HepG2 (cell line): Measurements from ENCODE around the gene TUBB4A. TPM values are rescaled to one million over a fixed set of nuclear protein-coding genes. Genes with fewer than 3 reads are reported as not detected.
A peak's percentile ranks its signal among the peaks of the same experiment; 100 is the strongest.

ENCODE experiments used
- ATAC-seq: fragments of 200-7000 bp; cut with Tn5 transposase; 3 replicates; pipeline ENCODE4 v1.9.1; 2020; ENCODE audit warnings: mild to moderate bottlenecking, moderate library complexity
- BruUV-seq: library from RNA; stranded (reverse); fragments of 400-500 nt; replicated peaks from 2 replicates; lab custom pipeline; 2021; lab: Mats Ljungman, UMichigan
- CTCF ChIA-PET: fragments of 300-600 bp; formaldehyde crosslinking; extraction: SDS; loops from one replicate; lab custom pipeline; 2021; ENCODE audit warnings: low total read pairs, inconsistent platforms, low intra/inter-chr PET ratio; lab: Yijun Ruan, JAX
- POLR2A ChIA-PET: fragments of 350-600 bp; sonication (Branson Sonifier 250); formaldehyde crosslinking; loops from one replicate; lab custom pipeline; 2020; ENCODE audit warnings: antibody characterized with exemption, inconsistent platforms; lab: Yijun Ruan, JAX
- DNase-seq: peaks from one replicate; pipeline ENCODE4 v3.0.0-alpha.2; 2015; ENCODE audit warnings: low spot score
- FAIRE-seq: peaks from 3 replicates; lab custom pipeline; 2011; peaks lifted over from hg19 to GRCh38; lab: Jason Lieb, UNC
- H2AFZ ChIP-seq: one replicate; pipeline ENCODE4 v1.6.1; 2011; ENCODE audit warnings: low read length, inconsistent platforms
- H3K27ac ChIP-seq: fragments of 300-600 bp; 3 replicates; pipeline ENCODE4 v1.8.0; 2011; ENCODE audit warnings: mixed run types, mild to moderate bottlenecking, mixed read lengths, low read length, inconsistent platforms; ENCODE audit not compliant: insufficient read depth; ENCODE audit errors: extremely low read length
- H3K27me3 ChIP-seq, 2 experiments: fragments of 200-600 bp in 1 of 2; 2 replicates in 1 of 2; 3 replicates in 1 of 2; pipeline versions ENCODE4 v1.6.0 to v1.8.0; 2011; ENCODE audit warnings: low read length in 2 of 2, mild to moderate bottlenecking in 2 of 2, moderate library complexity in 2 of 2, inconsistent platforms in 1 of 2; ENCODE audit not compliant: insufficient read depth in 2 of 2, control insufficient read depth in 1 of 2
- H3K36me3 ChIP-seq, 2 experiments: fragments of 200-600 bp in 1 of 2; replicated peaks in 1 of 2; 2 replicates in 1 of 2; 3 replicates in 1 of 2; pipeline versions ENCODE4 v1.5.1 to v1.8.0; 2011; ENCODE audit warnings: low read length in 2 of 2, inconsistent platforms in 1 of 2; ENCODE audit not compliant: insufficient read depth in 2 of 2, control insufficient read depth in 1 of 2
- H3K4me1 ChIP-seq: 2 replicates; pipeline ENCODE4 v1.5.1; 2012; ENCODE audit warnings: low read length, inconsistent platforms; ENCODE audit not compliant: insufficient read depth
- H3K4me2 ChIP-seq: 2 replicates; pipeline ENCODE4 v1.6.0; 2011; ENCODE audit warnings: low read depth, low read length, inconsistent platforms
- H3K4me3 ChIP-seq, 3 experiments: fragments of 200-600 bp in 1 of 3; sonication (generic), shearing (Covaris generic) in 1 of 3; replicated peaks in 1 of 3; 2 replicates each; pipeline ENCODE4 v1.5.1; 2011 to 2016; ENCODE audit warnings: low read length in 3 of 3, inconsistent platforms in 2 of 3, low read depth in 2 of 3, mild to moderate bottlenecking in 2 of 3, control low read depth in 1 of 3, mixed read lengths in 1 of 3; ENCODE audit not compliant: insufficient read depth in 1 of 3
- H3K79me2 ChIP-seq: one replicate; pipeline ENCODE4 v1.6.1; 2011; ENCODE audit warnings: low read length, inconsistent platforms; ENCODE audit not compliant: insufficient read depth
- H3K9ac ChIP-seq: 2 replicates; pipeline ENCODE4 v1.6.0; 2011; ENCODE audit warnings: mild to moderate bottlenecking, low read depth, low read length, inconsistent platforms; ENCODE audit not compliant: insufficient read depth
- H3K9me3 ChIP-seq: 2 replicates; pipeline ENCODE4 v1.5.1; 2012; ENCODE audit warnings: mild to moderate bottlenecking, low read length
- H4K20me1 ChIP-seq: 2 replicates; pipeline ENCODE4 v1.6.0; 2011; ENCODE audit warnings: inconsistent platforms, mild to moderate bottlenecking, low read length, moderate library complexity; ENCODE audit not compliant: insufficient read depth
- DNMT1 ChIP-seq: sonication (generic); formaldehyde crosslinking; IDR thresholded peaks from 2 replicates; pipeline ENCODE4 v1.5.1; 2020; ENCODE audit warnings: mild to moderate bottlenecking, missing genetic modification reagents
- GATA4 ChIP-seq: sonication (generic); IDR thresholded peaks from 2 replicates; pipeline ENCODE4 v1.6.1; 2016; ENCODE audit warnings: antibody characterized with exemption, low read depth, borderline replicate concordance
- ZBTB1 ChIP-seq: sonication (generic); formaldehyde crosslinking; IDR thresholded peaks from 2 replicates; pipeline ENCODE4 v1.4.0; 2020; ENCODE audit warnings: missing genetic modification reagents, borderline replicate concordance
- ZBTB42 ChIP-seq: sonication (generic); formaldehyde crosslinking; IDR thresholded peaks from 2 replicates; pipeline ENCODE4 v1.5.0; 2020; ENCODE audit warnings: mild to moderate bottlenecking, missing genetic modification reagents
- ZNF530 ChIP-seq: sonication (generic); formaldehyde crosslinking; IDR thresholded peaks from 2 replicates; pipeline ENCODE4 v1.5.0; 2020; ENCODE audit warnings: low read depth, mild to moderate bottlenecking, missing genetic modification reagents
- ZNF607 ChIP-seq: sonication (generic); formaldehyde crosslinking; IDR thresholded peaks from 2 replicates; pipeline ENCODE4 v1.5.1; 2020; ENCODE audit warnings: missing genetic modification reagents, mild to moderate bottlenecking, borderline replicate concordance
- whole genome bisulfite sequencing: methylation state at CpG from one replicate; pipeline ENCODE4 v1.1.6; 2017; ENCODE audit warnings: low lambda C conversion rate; 5-methylcytosine and 5-hydroxymethylcytosine counted together
- in situ Hi-C: cut with HindIII; loops from 2 replicates; pipeline ENCODE4 v1.10.0; 2017; ENCODE audit warnings: low pct_unique_long_range_greater_than_20kb; ENCODE audit not compliant: extremely low pct_ligation_motif_present
- intact Hi-C: fragments of 100-400 bp; cut with micrococcal nuclease; formaldehyde crosslinking; loops from one replicate; pipeline ENCODE4 v1.10.0; 2022; ENCODE audit not compliant: unreplicated experiment
- polyA plus RNA-seq, 8 experiments: library from polyadenylated mRNA; depleted of rRNA in 3 of 8; stranded (reverse) in 7 of 8; unstranded in 1 of 8; fragments of >200 nt; fragmentation: Illumina TruSeq in 4 of 8; extraction: Trizol in 4 of 8; gene quantifications; 2 replicates each; pipeline versions ENCODE4 v1.2.1 to v1.2.3, GENCODE V29; 2011 to 2016; ENCODE audit warnings: low read depth in 4 of 8, missing spikeins in 1 of 8, mixed read lengths in 1 of 8; ENCODE audit not compliant: insufficient read depth in 1 of 8
- total RNA-seq, 5 experiments: library from RNA; depleted of rRNA; stranded (reverse); fragments of >200 nt; fragmentation: Illumina TruSeq; extraction: Trizol; gene quantifications; 2 replicates each; pipeline ENCODE4 v1.2.3, GENCODE V29; 2016; ENCODE audit warnings: low read depth in 1 of 5
- TF ChIP-seq, protein P1 (sequence below): sonication (generic); formaldehyde crosslinking; IDR thresholded peaks from 2 replicates; pipeline ENCODE4 v1.9.0; 2021; ENCODE audit warnings: missing genetic modification reagents, borderline replicate concordance
- TF ChIP-seq, protein P2 (sequence below): sonication (generic); formaldehyde crosslinking; IDR thresholded peaks from 2 replicates; pipeline ENCODE4 v1.4.0; 2020; ENCODE audit warnings: missing genetic modification reagents
- TF ChIP-seq, protein P3 (sequence below): sonication (generic); formaldehyde crosslinking; IDR thresholded peaks from 2 replicates; pipeline ENCODE4 v1.8.1; 2022; ENCODE audit warnings: mild to moderate bottlenecking, missing genetic modification reagents

The TUBB4A gene
- total and polyA plus RNA-seq, 2 of the 13 experiments (the other 11 are each of a cell fraction or from before 2014, with no cell fraction given): not detected

DNA sequence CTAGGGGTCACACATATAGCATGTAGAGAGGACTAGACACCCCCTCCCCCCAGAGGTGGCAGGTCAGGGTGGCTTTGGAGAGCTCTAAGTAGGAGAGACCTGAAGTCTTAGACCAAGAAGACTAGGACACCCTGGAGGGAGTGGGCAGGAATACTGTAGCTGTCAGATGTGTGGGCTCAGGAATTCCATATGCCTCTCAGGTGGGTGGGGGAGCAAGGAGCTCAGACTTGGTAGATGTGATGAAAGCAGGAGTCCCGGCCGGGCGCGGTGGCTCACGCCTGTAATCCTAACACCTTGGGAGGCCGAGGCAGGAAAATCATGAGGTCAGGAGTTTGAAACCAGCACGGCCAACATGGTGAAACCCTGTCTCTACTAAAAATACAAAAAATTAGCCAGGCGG is 36.4 kb downstream of the TUBB4A start (continued):
- TF ChIP-seq, protein P1, sequence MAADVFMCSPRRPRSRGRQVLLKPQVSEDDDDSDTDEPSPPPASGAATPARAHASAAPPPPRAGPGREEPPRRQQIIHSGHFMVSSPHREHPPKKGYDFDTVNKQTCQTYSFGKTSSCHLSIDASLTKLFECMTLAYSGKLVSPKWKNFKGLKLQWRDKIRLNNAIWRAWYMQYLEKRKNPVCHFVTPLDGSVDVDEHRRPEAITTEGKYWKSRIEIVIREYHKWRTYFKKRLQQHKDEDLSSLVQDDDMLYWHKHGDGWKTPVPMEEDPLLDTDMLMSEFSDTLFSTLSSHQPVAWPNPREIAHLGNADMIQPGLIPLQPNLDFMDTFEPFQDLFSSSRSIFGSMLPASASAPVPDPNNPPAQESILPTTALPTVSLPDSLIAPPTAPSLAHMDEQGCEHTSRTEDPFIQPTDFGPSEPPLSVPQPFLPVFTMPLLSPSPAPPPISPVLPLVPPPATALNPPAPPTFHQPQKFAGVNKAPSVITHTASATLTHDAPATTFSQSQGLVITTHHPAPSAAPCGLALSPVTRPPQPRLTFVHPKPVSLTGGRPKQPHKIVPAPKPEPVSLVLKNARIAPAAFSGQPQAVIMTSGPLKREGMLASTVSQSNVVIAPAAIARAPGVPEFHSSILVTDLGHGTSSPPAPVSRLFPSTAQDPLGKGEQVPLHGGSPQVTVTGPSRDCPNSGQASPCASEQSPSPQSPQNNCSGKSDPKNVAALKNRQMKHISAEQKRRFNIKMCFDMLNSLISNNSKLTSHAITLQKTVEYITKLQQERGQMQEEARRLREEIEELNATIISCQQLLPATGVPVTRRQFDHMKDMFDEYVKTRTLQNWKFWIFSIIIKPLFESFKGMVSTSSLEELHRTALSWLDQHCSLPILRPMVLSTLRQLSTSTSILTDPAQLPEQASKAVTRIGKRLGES (CRISPR knock-in tag): no peak
- TF ChIP-seq, protein P2, sequence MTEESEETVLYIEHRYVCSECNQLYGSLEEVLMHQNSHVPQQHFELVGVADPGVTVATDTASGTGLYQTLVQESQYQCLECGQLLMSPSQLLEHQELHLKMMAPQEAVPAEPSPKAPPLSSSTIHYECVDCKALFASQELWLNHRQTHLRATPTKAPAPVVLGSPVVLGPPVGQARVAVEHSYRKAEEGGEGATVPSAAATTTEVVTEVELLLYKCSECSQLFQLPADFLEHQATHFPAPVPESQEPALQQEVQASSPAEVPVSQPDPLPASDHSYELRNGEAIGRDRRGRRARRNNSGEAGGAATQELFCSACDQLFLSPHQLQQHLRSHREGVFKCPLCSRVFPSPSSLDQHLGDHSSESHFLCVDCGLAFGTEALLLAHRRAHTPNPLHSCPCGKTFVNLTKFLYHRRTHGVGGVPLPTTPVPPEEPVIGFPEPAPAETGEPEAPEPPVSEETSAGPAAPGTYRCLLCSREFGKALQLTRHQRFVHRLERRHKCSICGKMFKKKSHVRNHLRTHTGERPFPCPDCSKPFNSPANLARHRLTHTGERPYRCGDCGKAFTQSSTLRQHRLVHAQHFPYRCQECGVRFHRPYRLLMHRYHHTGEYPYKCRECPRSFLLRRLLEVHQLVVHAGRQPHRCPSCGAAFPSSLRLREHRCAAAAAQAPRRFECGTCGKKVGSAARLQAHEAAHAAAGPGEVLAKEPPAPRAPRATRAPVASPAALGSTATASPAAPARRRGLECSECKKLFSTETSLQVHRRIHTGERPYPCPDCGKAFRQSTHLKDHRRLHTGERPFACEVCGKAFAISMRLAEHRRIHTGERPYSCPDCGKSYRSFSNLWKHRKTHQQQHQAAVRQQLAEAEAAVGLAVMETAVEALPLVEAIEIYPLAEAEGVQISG: no peak
- no peak for TF ChIP-seq ZNF530 (CRISPR knock-in tag)
- no peak for TF ChIP-seq ZBTB1 (CRISPR knock-in tag)

DNA sequence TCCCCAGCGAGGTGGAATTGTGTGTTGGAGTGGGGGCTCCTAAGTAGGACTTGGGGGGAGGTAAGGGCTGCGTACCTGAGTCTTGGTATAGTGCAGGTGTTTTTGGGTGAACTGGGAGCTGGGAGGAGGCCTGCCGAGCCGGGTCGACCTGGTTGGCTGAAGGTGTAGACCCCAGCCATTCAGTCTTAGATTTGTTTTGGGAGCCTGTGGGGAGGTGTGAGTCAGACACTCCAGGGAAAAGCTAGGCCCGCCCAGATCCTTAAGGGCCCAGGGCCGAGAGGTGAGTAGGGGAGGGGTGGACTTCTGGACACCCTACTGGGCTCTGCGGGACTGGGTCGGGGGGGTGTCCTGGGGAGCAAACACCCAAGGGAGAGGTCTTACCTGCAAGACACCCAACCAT is 37.1 kb downstream of the TUBB4A start:
- peaks cover 9% of the 10 kb centered on the region for H3K4me1 ChIP-seq
- CTCF ChIA-PET: no interaction called here
- H2AFZ ChIP-seq: no peak overlapping the region
- intact Hi-C loops (no loop called here), in situ Hi-C loops (no loop called here)
- H4K20me1 ChIP-seq: no peaks in the 10 kb centered on the region
- 0 out of 2 replicates have a peak, but pooled peaks have one; percentile 1 for TF ChIP-seq ZBTB42 (CRISPR knock-in tag)
- TF ChIP-seq, protein P3, sequence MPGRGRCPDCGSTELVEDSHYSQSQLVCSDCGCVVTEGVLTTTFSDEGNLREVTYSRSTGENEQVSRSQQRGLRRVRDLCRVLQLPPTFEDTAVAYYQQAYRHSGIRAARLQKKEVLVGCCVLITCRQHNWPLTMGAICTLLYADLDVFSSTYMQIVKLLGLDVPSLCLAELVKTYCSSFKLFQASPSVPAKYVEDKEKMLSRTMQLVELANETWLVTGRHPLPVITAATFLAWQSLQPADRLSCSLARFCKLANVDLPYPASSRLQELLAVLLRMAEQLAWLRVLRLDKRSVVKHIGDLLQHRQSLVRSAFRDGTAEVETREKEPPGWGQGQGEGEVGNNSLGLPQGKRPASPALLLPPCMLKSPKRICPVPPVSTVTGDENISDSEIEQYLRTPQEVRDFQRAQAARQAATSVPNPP: no peak
- TF ChIP-seq GATA4: no peak
- TF ChIP-seq DNMT1 (CRISPR knock-in tag): no peak
- TF ChIP-seq ZNF607 (CRISPR knock-in tag): no peak; the same call in 1 of the 2 replicates
- H3K36me3 ChIP-seq: no peaks in the 10 kb centered on the region; a peak in 1 of 5 replicates
- no peaks in the 10 kb centered on the region for H3K9me3 ChIP-seq
- FAIRE-seq (no peak), ATAC-seq (no peak), DNase-seq (no peak)
- H3K27me3 ChIP-seq: no peaks in the 10 kb centered on the region
- peak overlapping the region; percentile 81 to 91 (median 89) for H3K4me3 ChIP-seq
- no peaks in the 10 kb centered on the region for H3K79me2 ChIP-seq
- POLR2A ChIA-PET: interaction anchor here (2.3 kb wide), 1 partner anchor 11 kb away, joined by 13 read pairs; no protein-coding TSS in a partner anchor
- H3K4me2 ChIP-seq: peak overlapping the region; percentile 87
- peak overlapping the region; percentile 85 for H3K9ac ChIP-seq
- no TSS peak for BruUV-seq
- H3K27ac ChIP-seq: peak overlapping the region; percentile 65
- 34% methylated on average over 6 of the region's 9 CpGs for WGBS
